HepG2 (cell line): ENCODE results near the gene MYLK. TPM values are rescaled to one million over a fixed set of nuclear protein-coding genes. Genes with fewer than 3 reads are reported as not detected.

Source experiments
- ATAC-seq: fragments of 200-7000 bp; cut with Tn5 transposase; 3 replicates; pipeline ENCODE4 v1.9.1; 2020; ENCODE audit warnings: mild to moderate bottlenecking, moderate library complexity
- BruUV-seq: library from RNA; stranded (reverse); fragments of 400-500 nt; replicated peaks from 2 replicates; lab custom pipeline; 2021; lab: Mats Ljungman, UMichigan
- CTCF ChIA-PET: fragments of 300-600 bp; formaldehyde crosslinking; extraction: SDS; loops from one replicate; lab custom pipeline; 2021; ENCODE audit warnings: low total read pairs, inconsistent platforms, low intra/inter-chr PET ratio; lab: Yijun Ruan, JAX
- POLR2A ChIA-PET: fragments of 350-600 bp; sonication (Branson Sonifier 250); formaldehyde crosslinking; loops from one replicate; lab custom pipeline; 2020; ENCODE audit warnings: antibody characterized with exemption, inconsistent platforms; lab: Yijun Ruan, JAX
- DNase-seq: peaks from one replicate; pipeline ENCODE4 v3.0.0-alpha.2; 2015; ENCODE audit warnings: low spot score
- FAIRE-seq: peaks from 3 replicates; lab custom pipeline; 2011; peaks lifted over from hg19 to GRCh38; lab: Jason Lieb, UNC
- H2AFZ ChIP-seq: one replicate; pipeline ENCODE4 v1.6.1; 2011; ENCODE audit warnings: low read length, inconsistent platforms
- H3K27ac ChIP-seq: fragments of 300-600 bp; 3 replicates; pipeline ENCODE4 v1.8.0; 2011; ENCODE audit warnings: mixed run types, mild to moderate bottlenecking, mixed read lengths, low read length, inconsistent platforms; ENCODE audit not compliant: insufficient read depth; ENCODE audit errors: extremely low read length
- H3K27me3 ChIP-seq, 2 experiments: fragments of 200-600 bp in 1 of 2; 2 replicates in 1 of 2; 3 replicates in 1 of 2; pipeline versions ENCODE4 v1.6.0 to v1.8.0; 2011; ENCODE audit warnings: low read length in 2 of 2, mild to moderate bottlenecking in 2 of 2, moderate library complexity in 2 of 2, inconsistent platforms in 1 of 2; ENCODE audit not compliant: insufficient read depth in 2 of 2, control insufficient read depth in 1 of 2
- H3K36me3 ChIP-seq, 2 experiments: fragments of 200-600 bp in 1 of 2; replicated peaks in 1 of 2; 2 replicates in 1 of 2; 3 replicates in 1 of 2; pipeline versions ENCODE4 v1.5.1 to v1.8.0; 2011; ENCODE audit warnings: low read length in 2 of 2, inconsistent platforms in 1 of 2; ENCODE audit not compliant: insufficient read depth in 2 of 2, control insufficient read depth in 1 of 2
- H3K4me1 ChIP-seq: 2 replicates; pipeline ENCODE4 v1.5.1; 2012; ENCODE audit warnings: low read length, inconsistent platforms; ENCODE audit not compliant: insufficient read depth
- H3K4me2 ChIP-seq: 2 replicates; pipeline ENCODE4 v1.6.0; 2011; ENCODE audit warnings: low read depth, low read length, inconsistent platforms
- H3K4me3 ChIP-seq, 3 experiments: fragments of 200-600 bp in 1 of 3; sonication (generic), shearing (Covaris generic) in 1 of 3; replicated peaks in 1 of 3; 2 replicates each; pipeline ENCODE4 v1.5.1; 2011 to 2016; ENCODE audit warnings: low read length in 3 of 3, inconsistent platforms in 2 of 3, low read depth in 2 of 3, mild to moderate bottlenecking in 2 of 3, control low read depth in 1 of 3, mixed read lengths in 1 of 3; ENCODE audit not compliant: insufficient read depth in 1 of 3
- H3K79me2 ChIP-seq: one replicate; pipeline ENCODE4 v1.6.1; 2011; ENCODE audit warnings: low read length, inconsistent platforms; ENCODE audit not compliant: insufficient read depth
- H3K9ac ChIP-seq: 2 replicates; pipeline ENCODE4 v1.6.0; 2011; ENCODE audit warnings: mild to moderate bottlenecking, low read depth, low read length, inconsistent platforms; ENCODE audit not compliant: insufficient read depth
- H3K9me3 ChIP-seq: 2 replicates; pipeline ENCODE4 v1.5.1; 2012; ENCODE audit warnings: mild to moderate bottlenecking, low read length
- H4K20me1 ChIP-seq: 2 replicates; pipeline ENCODE4 v1.6.0; 2011; ENCODE audit warnings: inconsistent platforms, mild to moderate bottlenecking, low read length, moderate library complexity; ENCODE audit not compliant: insufficient read depth
- AGO2 ChIP-seq: fragments of 200-400 bp; formaldehyde crosslinking; optimal IDR thresholded peaks from 2 replicates; pipeline ENCODE3; 2017; ENCODE audit warnings: mild to moderate bottlenecking, low read depth, low read length, moderate library complexity
- CENPT ChIP-seq: sonication (generic); formaldehyde crosslinking; IDR thresholded peaks from 2 replicates; pipeline ENCODE4 v1.8.0; 2022; ENCODE audit warnings: low read depth, mild to moderate bottlenecking, moderate library complexity, missing genetic modification reagents
- CHD4 ChIP-seq: fragments of 200-600 bp; sonication (generic); IDR thresholded peaks from 2 replicates; pipeline ENCODE4 v1.7.0; 2017; ENCODE audit warnings: mild to moderate bottlenecking, low read length, borderline replicate concordance
- ELF4 ChIP-seq: sonication (generic); formaldehyde crosslinking; IDR thresholded peaks from 2 replicates; pipeline ENCODE4 v1.5.0; 2020; ENCODE audit warnings: missing genetic modification reagents, mild to moderate bottlenecking, moderate library complexity, borderline replicate concordance
- ETV5 ChIP-seq: IDR thresholded peaks from 2 replicates; pipeline ENCODE4 v1.6.1; 2018; ENCODE audit warnings: missing biosample characterization, missing genetic modification reagents, inconsistent platforms, borderline replicate concordance
- HIC2 ChIP-seq: sonication (generic); formaldehyde crosslinking; IDR thresholded peaks from 2 replicates; pipeline ENCODE4 v1.9.0; 2022; ENCODE audit warnings: low read depth, missing genetic modification reagents
- NFYC ChIP-seq: IDR thresholded peaks from 2 replicates; pipeline ENCODE4 v1.6.1; 2016; ENCODE audit warnings: missing genetic modification reagents, missing compliant biosample characterization
- PHF8 ChIP-seq: sonication (generic); formaldehyde crosslinking; IDR thresholded peaks from 2 replicates; pipeline ENCODE4 v1.5.0; 2020; ENCODE audit warnings: missing genetic modification reagents
- PITX1 ChIP-seq: sonication (generic); formaldehyde crosslinking; IDR thresholded peaks from 2 replicates; pipeline ENCODE4 v1.5.1; 2020; ENCODE audit warnings: mild to moderate bottlenecking, missing genetic modification reagents
- POGZ ChIP-seq: sonication (generic); formaldehyde crosslinking; IDR thresholded peaks from 2 replicates; pipeline ENCODE4 v1.4.0; 2020; ENCODE audit warnings: mild to moderate bottlenecking, missing genetic modification reagents
- RORA ChIP-seq: sonication (generic); formaldehyde crosslinking; IDR thresholded peaks from 2 replicates; pipeline ENCODE4 v1.5.0; 2020; ENCODE audit warnings: mild to moderate bottlenecking, missing genetic modification reagents, moderate library complexity
- SKI ChIP-seq: fragments of 450-650 bp; IDR thresholded peaks from one replicate; pipeline ENCODE4 v1.6.1; 2018; ENCODE audit warnings: mild to moderate bottlenecking; ENCODE audit not compliant: partially characterized antibody
- SMARCE1 ChIP-seq: fragments of 450-650 bp; IDR thresholded peaks from 2 replicates; pipeline ENCODE4 v1.6.1; 2017; ENCODE audit warnings: borderline replicate concordance
- SP2 ChIP-seq: sonication (generic); formaldehyde crosslinking; IDR thresholded peaks from 2 replicates; pipeline ENCODE4 v1.5.1; 2020; ENCODE audit warnings: mild to moderate bottlenecking, missing genetic modification reagents
- TCF12 ChIP-seq, 2 experiments: fragments of 450-650 bp in 1 of 2; sonication (generic) in 1 of 2; formaldehyde crosslinking in 1 of 2; IDR thresholded peaks; 2 replicates each; pipeline versions ENCODE4 v1.6.1 to v1.8.0; 2017 to 2022; ENCODE audit warnings: antibody characterized with exemption in 1 of 2, mild to moderate bottlenecking in 1 of 2, missing genetic modification reagents in 1 of 2, moderate library complexity in 1 of 2
- ZFP36L2 ChIP-seq: sonication (generic); formaldehyde crosslinking; IDR thresholded peaks from 2 replicates; pipeline ENCODE4 v1.4.0; 2020; ENCODE audit warnings: missing genetic modification reagents
- ZNF362 ChIP-seq: sonication (generic); formaldehyde crosslinking; IDR thresholded peaks from 2 replicates; pipeline ENCODE4 v1.4.0; 2020; ENCODE audit warnings: missing genetic modification reagents, mild to moderate bottlenecking, borderline replicate concordance
- ZNF549 ChIP-seq: sonication (generic); formaldehyde crosslinking; IDR thresholded peaks from 2 replicates; pipeline ENCODE4 v1.5.0; 2020; ENCODE audit warnings: missing genetic modification reagents
- ZNF550 ChIP-seq: sonication (generic); formaldehyde crosslinking; IDR thresholded peaks from 2 replicates; pipeline ENCODE4 v1.4.0; 2020; ENCODE audit warnings: mild to moderate bottlenecking, missing genetic modification reagents, borderline replicate concordance
- ZNF570 ChIP-seq: sonication (generic); formaldehyde crosslinking; IDR thresholded peaks from 2 replicates; pipeline ENCODE4 v1.4.0; 2020; ENCODE audit warnings: mild to moderate bottlenecking, missing genetic modification reagents, borderline replicate concordance
- ZNF597 ChIP-seq: sonication (generic); formaldehyde crosslinking; IDR thresholded peaks from 2 replicates; pipeline ENCODE4 v1.5.0; 2020; ENCODE audit warnings: missing genetic modification reagents
- WGBS: methylation state at CpG from one replicate; pipeline ENCODE4 v1.1.6; 2017; ENCODE audit warnings: low lambda C conversion rate; 5-methylcytosine and 5-hydroxymethylcytosine counted together
- in situ Hi-C: cut with HindIII; loops from 2 replicates; pipeline ENCODE4 v1.10.0; 2017; ENCODE audit warnings: low pct_unique_long_range_greater_than_20kb; ENCODE audit not compliant: extremely low pct_ligation_motif_present
- intact Hi-C: fragments of 100-400 bp; cut with micrococcal nuclease; formaldehyde crosslinking; loops from one replicate; pipeline ENCODE4 v1.10.0; 2022; ENCODE audit not compliant: unreplicated experiment
- polyA plus RNA-seq, 8 experiments: library from polyadenylated mRNA; depleted of rRNA in 3 of 8; stranded (reverse) in 7 of 8; unstranded in 1 of 8; fragments of >200 nt; fragmentation: Illumina TruSeq in 4 of 8; extraction: Trizol in 4 of 8; gene quantifications; 2 replicates each; pipeline versions ENCODE4 v1.2.1 to v1.2.3, GENCODE V29; 2011 to 2016; ENCODE audit warnings: low read depth in 4 of 8, missing spikeins in 1 of 8, mixed read lengths in 1 of 8; ENCODE audit not compliant: insufficient read depth in 1 of 8
- total RNA-seq, 5 experiments: library from RNA; depleted of rRNA; stranded (reverse); fragments of >200 nt; fragmentation: Illumina TruSeq; extraction: Trizol; gene quantifications; 2 replicates each; pipeline ENCODE4 v1.2.3, GENCODE V29; 2016; ENCODE audit warnings: low read depth in 1 of 5

MYLK gene
- total and polyA plus RNA-seq, 2 of the 13 experiments (the other 11 are each of a cell fraction or from before 2014, with no cell fraction given), result 10.6 to 34.9 TPM

GRCh38 chr3:123642182-123642956 lies 241.8 kb downstream of the MYLK start:
- FAIRE-seq (peak; percentile 99), ATAC-seq (peak; percentile 99), DNase-seq (peak; percentile 95)
- Histone ChIP-seq H2AFZ (no peak overlapping the region), H3K36me3 (peaks cover 7 to 23% of the 10 kb centered on the region in 2 experiments; a peak in 4 of 5 replicates), H3K27me3 (no peaks in the 10 kb centered on the region), H4K20me1 (no peaks in the 10 kb centered on the region), H3K9me3 (no peaks in the 10 kb centered on the region), H3K27ac (peak overlapping the region; percentile 16), H3K4me3 (no peak overlapping the region), H3K4me1 (peaks cover 19% of the 10 kb centered on the region), H3K4me2 (no peak overlapping the region), H3K79me2 (no peaks in the 10 kb centered on the region), H3K9ac (no peak overlapping the region)
- ChIA-PET POLR2A (interaction anchor here (0.9 to 2.2 kb wide), 6 partner anchors 11 to 58 kb away, joined by 4 to 15 read pairs (median 4); no protein-coding TSS in a partner anchor), CTCF (interaction anchor here (1.0 to 2.2 kb wide), 5 partner anchors 56 to 81 kb away, joined by 4 to 12 read pairs (median 7); partner anchors contain the start of gene HACD2)
- no TSS peak for BruUV-seq
- in situ Hi-C loops (no loop called here), intact Hi-C loops (loop anchor here (1.0 kb wide), 1 partner anchor 57 kb away; the partner anchor contains the start of gene HACD2)
- WGBS, result 18% methylated on average over 3 of the region's 3 CpGs
- no peak for TF ChIP-seq RORA (CRISPR knock-in tag)
- peak; percentile 78 for TF ChIP-seq CHD4
- no peak for TF ChIP-seq SKI
- no peak for TF ChIP-seq ZNF549 (CRISPR knock-in tag)
- no peak for TF ChIP-seq TCF12 (IDR thresholded peaks at IDR 0.05)
- TF ChIP-seq TCF12 (CRISPR knock-in tag; IDR thresholded peaks at IDR 0.05), result no peak
- no peak for TF ChIP-seq ZNF550
- no peak for TF ChIP-seq ZFP36L2 (CRISPR knock-in tag)
- TF ChIP-seq ELF4 (CRISPR knock-in tag), result no peak
- TF ChIP-seq AGO2, result no peak
- TF ChIP-seq SMARCE1, result no peak
- TF ChIP-seq PITX1 (CRISPR knock-in tag), result no peak; the same call in 1 of the 2 replicates
- no peak for TF ChIP-seq NFYC (CRISPR knock-in tag)
- TF ChIP-seq ZNF362 (CRISPR knock-in tag), result no peak
- no peak for TF ChIP-seq ZNF597 (CRISPR knock-in tag)
- no peak for TF ChIP-seq PHF8 (CRISPR knock-in tag)
- no peak for TF ChIP-seq ETV5 (CRISPR knock-in tag)
- TF ChIP-seq ZNF570, result no peak
- TF ChIP-seq CENPT (CRISPR knock-in tag), result no peak
- no peak for TF ChIP-seq HIC2 (CRISPR knock-in tag)
- TF ChIP-seq POGZ (CRISPR knock-in tag), result no peak
- TF ChIP-seq SP2 (CRISPR knock-in tag), result no peak
